Measurements from ENCODE around the gene PPP6R3. TPM values are rescaled to one million over a fixed set of nuclear protein-coding genes. Genes with fewer than 3 reads are reported as not detected.

PPP6R3 gene
- total and polyA plus RNA-seq, 10 of the 15 experiments (the other 5 are each of a cell fraction or from before 2014, with no cell fraction given), result 12.4 to 123 (median 74.1) TPM

DNA sequence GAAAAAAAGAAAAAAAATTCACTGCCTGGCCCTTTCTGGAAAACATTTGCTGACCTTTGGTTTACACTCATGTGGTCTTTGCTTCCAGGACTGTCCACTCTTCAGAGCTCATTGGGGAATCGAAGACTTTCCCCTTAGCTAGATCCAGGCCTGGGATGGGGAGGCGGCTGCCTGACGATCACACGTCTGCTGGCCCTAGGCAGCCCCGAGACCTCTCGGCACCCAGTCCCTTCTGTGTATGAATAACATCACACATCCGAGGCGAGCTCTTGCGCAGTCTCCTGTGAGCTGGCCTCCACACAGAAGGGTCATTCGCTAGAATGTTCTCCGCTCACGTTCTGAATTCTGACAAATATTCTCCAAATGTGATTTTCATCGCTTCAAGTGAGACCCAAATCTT, 198.1 kb downstream of the PPP6R3 start:
- Histone ChIP-seq H4K20me1 (ENCODE audit: control insufficient read depth, insufficient read depth) (no peaks in the 10 kb centered on the region), H3K4me3 (no peak overlapping the region), H3K9me3 (replicated peaks; ENCODE audit: control insufficient read depth, insufficient read depth, low read length) (no peaks in the 10 kb centered on the region; the same call in 2 of the 3 replicates), H3K9ac (ENCODE audit: control insufficient read depth, insufficient read depth, low read length) (no peak overlapping the region), H3K79me2 (ENCODE audit: control insufficient read depth, insufficient read depth, low read length) (no peaks in the 10 kb centered on the region), H3K36me3 (ENCODE audit: control insufficient read depth in 2 of 2, insufficient read depth in 2 of 2, low read length in 1 of 2) (no peaks in the 10 kb centered on the region), H3K27ac (ENCODE audit: control insufficient read depth, insufficient read depth) (no peak overlapping the region), H3K4me2 (ENCODE audit: control insufficient read depth, insufficient read depth) (no peak overlapping the region), H2AFZ (ENCODE audit: control insufficient read depth, low read depth, low read length) (no peak overlapping the region), H3K27me3 (replicated peaks in 1 of 2; ENCODE audit: control insufficient read depth in 2 of 2, insufficient read depth in 2 of 2, low read length in 1 of 2) (no peaks in the 10 kb centered on the region; a peak in 2 of 4 replicates), H3K4me1 (ENCODE audit: control insufficient read depth, insufficient read depth, low read length) (no peaks in the 10 kb centered on the region)
- ChIA-PET RAD21 (ENCODE audit: unreplicated experiment) (interaction anchor here (0.7 kb wide), 1 partner anchor 305 kb away, joined by 3 read pairs; no protein-coding TSS in a partner anchor), SMC1A (ENCODE audit: uncharacterized antibody, unreplicated experiment) (no interaction called here), CTCF (no interaction called here), POLR2A (no interaction called here)
- no peak for ATAC-seq
- WGBS (ENCODE audit: insufficient coverage, insufficient replicate concordance, low lambda C conversion rate, missing lambda C conversion rate), result 65% methylated on average over 8 of the region's 13 CpGs
- intact Hi-C loops (cut with micrococcal nuclease; ENCODE audit: unreplicated experiment), result no loop called here
- BruUV-seq (replicated peaks), result no TSS peak
- no peak for FAIRE-seq
- in situ Hi-C loops (cut with MboI), result no loop called here
- no peak for DNase-seq (ENCODE audit: low read depth, low spot score)
- TF ChIP-seq BMI1 (IDR thresholded peaks at IDR 0.05; ENCODE audit: borderline replicate concordance) (no peak), STAT1 (conservative IDR thresholded peaks at IDR 0.05) (no peak), RFX5 (IDR thresholded peaks at IDR 0.05; ENCODE audit: low read depth, low read length) (no peak), ELK1 (IDR thresholded peaks at IDR 0.05; ENCODE audit: low read depth, low read length) (no peak), HDAC6 (IDR thresholded peaks at IDR 0.05; ENCODE audit: unreplicated experiment) (no peak), ZNF274 (IDR thresholded peaks at IDR 0.05; ENCODE audit: insufficient read depth, insufficient read length) (no peak), RELA (IDR thresholded peaks at IDR 0.05; ENCODE audit: borderline replicate concordance, partially characterized antibody) (no peak), MYC (IDR thresholded peaks at IDR 0.05; ENCODE audit: insufficient read depth, insufficient read length, insufficient replicate concordance, low read length, severe bottlenecking) (no peak), NFYA (IDR thresholded peaks at IDR 0.05; ENCODE audit: borderline replicate concordance, low read depth, low read length) (no peak), CTCF (IDR thresholded peaks at IDR 0.05 in 2 of 3, conservative IDR thresholded peaks at IDR 0.05 in 1 of 3; ENCODE audit: control insufficient read depth in 2 of 3, extremely low read depth in 1 of 3, insufficient read depth in 1 of 3, low read depth in 3 of 3, low read length in 3 of 3) (no peak), BCLAF1 (IDR thresholded peaks at IDR 0.05) (no peak)
- TF ChIP-seq, protein P1, sequence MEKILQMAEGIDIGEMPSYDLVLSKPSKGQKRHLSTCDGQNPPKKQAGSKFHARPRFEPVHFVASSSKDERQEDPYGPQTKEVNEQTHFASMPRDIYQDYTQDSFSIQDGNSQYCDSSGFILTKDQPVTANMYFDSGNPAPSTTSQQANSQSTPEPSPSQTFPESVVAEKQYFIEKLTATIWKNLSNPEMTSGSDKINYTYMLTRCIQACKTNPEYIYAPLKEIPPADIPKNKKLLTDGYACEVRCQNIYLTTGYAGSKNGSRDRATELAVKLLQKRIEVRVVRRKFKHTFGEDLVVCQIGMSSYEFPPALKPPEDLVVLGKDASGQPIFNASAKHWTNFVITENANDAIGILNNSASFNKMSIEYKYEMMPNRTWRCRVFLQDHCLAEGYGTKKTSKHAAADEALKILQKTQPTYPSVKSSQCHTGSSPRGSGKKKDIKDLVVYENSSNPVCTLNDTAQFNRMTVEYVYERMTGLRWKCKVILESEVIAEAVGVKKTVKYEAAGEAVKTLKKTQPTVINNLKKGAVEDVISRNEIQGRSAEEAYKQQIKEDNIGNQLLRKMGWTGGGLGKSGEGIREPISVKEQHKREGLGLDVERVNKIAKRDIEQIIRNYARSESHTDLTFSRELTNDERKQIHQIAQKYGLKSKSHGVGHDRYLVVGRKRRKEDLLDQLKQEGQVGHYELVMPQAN (conservative IDR thresholded peaks at IDR 0.05), result no peak
